SK-N-SH (cell line): ENCODE results near the gene ANKDD1A. TPM values are rescaled to one million over a fixed set of nuclear protein-coding genes. Genes with fewer than 3 reads are reported as not detected.

Experiments
- CTCF ChIA-PET: fragments of 300-600, 350-600 bp; formaldehyde crosslinking; extraction: SDS; loops from one replicate; lab custom pipeline; 2021; lab: Yijun Ruan, JAX
- POLR2A ChIA-PET: fragments of 350-600 bp; sonication (Branson Sonifier 250); formaldehyde crosslinking; extraction: SDS; loops from one replicate; lab custom pipeline; 2020; ENCODE audit warnings: antibody characterized with exemption, inconsistent platforms; lab: Yijun Ruan, JAX
- DNase-seq: peaks from one replicate; pipeline ENCODE4 v3.0.0; 2012
- H2AFZ ChIP-seq: fragments of 200-600 bp; sonication (generic); 2 replicates; pipeline ENCODE4 v1.8.1; 2016; ENCODE audit warnings: antibody characterized with exemption, mild to moderate bottlenecking, low read depth
- H3F3A ChIP-seq: fragments of 200-600 bp; sonication (generic); replicated peaks from 2 replicates; pipeline ENCODE3; 2016; ENCODE audit warnings: antibody characterized with exemption, mild to moderate bottlenecking; ENCODE audit not compliant: insufficient read depth
- H3K27ac ChIP-seq, 2 experiments: fragments of 200-500 bp in 1 of 2; fragments of 200-600 bp in 1 of 2; sonication (Bioruptor generic) in 1 of 2; sonication (generic), shearing (Covaris generic) in 1 of 2; 2 replicates each; pipeline versions ENCODE4 v1.5.1 to v1.6.1; 2014 to 2016; ENCODE audit warnings: low read depth in 2 of 2, inconsistent platforms in 1 of 2, low read length in 1 of 2, mild to moderate bottlenecking in 1 of 2, mixed read lengths in 1 of 2
- H3K27me3 ChIP-seq: fragments of 200-600 bp; sonication (generic), shearing (Covaris generic); 2 replicates; pipeline ENCODE4 v1.6.1; 2016; ENCODE audit warnings: mixed run types; ENCODE audit not compliant: insufficient read depth
- H3K36me3 ChIP-seq, 2 experiments: fragments of 200-500 bp in 1 of 2; fragments of 200-600 bp in 1 of 2; sonication (Bioruptor generic) in 1 of 2; sonication (generic) in 1 of 2; replicated peaks in 1 of 2; 2 replicates each; pipeline versions ENCODE3 to v1.5.1; 2014 to 2016; ENCODE audit warnings: low read length in 1 of 2, mild to moderate bottlenecking in 1 of 2; ENCODE audit not compliant: insufficient read depth in 2 of 2, control insufficient read depth in 1 of 2
- H3K4me1 ChIP-seq, 2 experiments: fragments of 200-500 bp in 1 of 2; fragments of 200-600 bp in 1 of 2; sonication (Bioruptor generic) in 1 of 2; sonication (generic), shearing (Covaris generic) in 1 of 2; 2 replicates each; pipeline versions ENCODE4 v1.5.1 to v1.6.1; 2014 to 2016; ENCODE audit warnings: low read depth in 1 of 2, low read length in 1 of 2, mixed run types in 1 of 2; ENCODE audit not compliant: insufficient read depth in 2 of 2, control insufficient read depth in 1 of 2
- H3K4me2 ChIP-seq: fragments of 200-600 bp; sonication (generic), shearing (Covaris generic); 2 replicates; pipeline ENCODE4 v1.6.1; 2017; ENCODE audit warnings: mixed run types
- H3K4me3 ChIP-seq, 2 experiments: fragments of 200-500 bp in 1 of 2; fragments of 200-600 bp in 1 of 2; sonication (Bioruptor generic) in 1 of 2; sonication (generic), shearing (Covaris generic) in 1 of 2; 2 replicates each; pipeline versions ENCODE4 v1.5.1 to v1.8.1; 2014 to 2016; ENCODE audit warnings: low read depth in 2 of 2, inconsistent platforms in 1 of 2, low read length in 1 of 2, mild to moderate bottlenecking in 1 of 2, mixed read lengths in 1 of 2, moderate library complexity in 1 of 2
- H3K79me2 ChIP-seq: fragments of 200-600 bp; sonication (generic); 2 replicates; pipeline ENCODE4 v1.8.1; 2017; ENCODE audit warnings: mild to moderate bottlenecking; ENCODE audit not compliant: insufficient read depth
- H3K9ac ChIP-seq: fragments of 200-600 bp; sonication (generic); 2 replicates; pipeline ENCODE4 v1.6.1; 2017; ENCODE audit warnings: mixed run types
- H3K9me2 ChIP-seq: fragments of 200-600 bp; sonication (generic); 2 replicates; pipeline ENCODE4 v1.6.1; 2017; ENCODE audit warnings: mixed run types
- H3K9me3 ChIP-seq: fragments of 200-600 bp; sonication (generic); 2 replicates; pipeline ENCODE4 v1.6.1; 2017; ENCODE audit warnings: mixed run types, mild to moderate bottlenecking, moderate library complexity
- H4K20me1 ChIP-seq: fragments of 200-600 bp; sonication (generic); 2 replicates; pipeline ENCODE4 v1.6.1; 2017; ENCODE audit warnings: mild to moderate bottlenecking, mixed run types; ENCODE audit not compliant: insufficient read depth
- EZH2phosphoT487 ChIP-seq: fragments of 200-600 bp; sonication (generic); IDR thresholded peaks from 2 replicates; pipeline ENCODE4 v1.6.1; 2017; ENCODE audit warnings: low read depth, mixed run types, mild to moderate bottlenecking, antibody characterized with exemption, moderate library complexity, borderline replicate concordance
- FOXJ3 ChIP-seq: sonication (generic); formaldehyde crosslinking; IDR thresholded peaks from 2 replicates; pipeline ENCODE4 v1.5.1; 2020; ENCODE audit warnings: mild to moderate bottlenecking, missing genetic modification reagents
- NFIC ChIP-seq: IDR thresholded peaks from 2 replicates; pipeline ENCODE4 v1.4.0; 2012; ENCODE audit warnings: borderline replicate concordance
- NRF1 ChIP-seq: IDR thresholded peaks from 2 replicates; pipeline ENCODE4 v1.6.1; 2012; ENCODE audit warnings: low read depth, mild to moderate bottlenecking, low read length
- RAD21 ChIP-seq: IDR thresholded peaks from 2 replicates; pipeline ENCODE4 v1.6.1; 2012; ENCODE audit warnings: mild to moderate bottlenecking, low read length
- RCOR1 ChIP-seq: fragments of 150-350 bp; IDR thresholded peaks from 2 replicates; pipeline ENCODE4 v1.6.1; 2017; ENCODE audit warnings: antibody characterized with exemption, low read length
- RXRA ChIP-seq: IDR thresholded peaks from 2 replicates; pipeline ENCODE4 v1.4.0; 2012; ENCODE audit warnings: low read depth, mild to moderate bottlenecking, borderline replicate concordance
- SMC3 ChIP-seq: IDR thresholded peaks from 2 replicates; pipeline ENCODE4 v1.6.1; 2012; ENCODE audit warnings: low read depth, low read length, improper control_type of control experiment
- TCF12 ChIP-seq: IDR thresholded peaks from 2 replicates; pipeline ENCODE4 v1.4.0; 2012
- TEAD4 ChIP-seq: IDR thresholded peaks from 2 replicates; pipeline ENCODE4 v1.4.0; 2012; ENCODE audit warnings: mild to moderate bottlenecking, borderline replicate concordance; ENCODE audit not compliant: insufficient read depth
- WGBS: methylation state at CpG from one replicate; pipeline ENCODE4 v1.1.6; 2017; ENCODE audit warnings: low lambda C conversion rate; 5-methylcytosine and 5-hydroxymethylcytosine counted together
- polyA plus RNA-seq, 3 experiments: library from polyadenylated mRNA; depleted of rRNA; stranded (reverse); fragments of >200 nt; gene quantifications; 2 replicates each; pipeline ENCODE4 v1.2.3, GENCODE V29; 2012
- TF ChIP-seq, protein P1 (sequence below): fragments of 150-350 bp; IDR thresholded peaks from 2 replicates; pipeline ENCODE4 v1.6.1; 2016; ENCODE audit warnings: mild to moderate bottlenecking, low read depth, low read length
- TF ChIP-seq, protein P2 (sequence below): IDR thresholded peaks from 2 replicates; pipeline ENCODE4 v1.4.0; 2012; ENCODE audit warnings: low read depth, borderline replicate concordance
- TF ChIP-seq, protein P3 (sequence below): IDR thresholded peaks from 2 replicates; pipeline ENCODE4 v1.4.0; 2012; ENCODE audit warnings: low read depth, borderline replicate concordance

Gene ANKDD1A
- polyA plus RNA-seq, 1 of the 3 experiments (the other 2 are of a cell fraction): 8.6 TPM

DNA sequence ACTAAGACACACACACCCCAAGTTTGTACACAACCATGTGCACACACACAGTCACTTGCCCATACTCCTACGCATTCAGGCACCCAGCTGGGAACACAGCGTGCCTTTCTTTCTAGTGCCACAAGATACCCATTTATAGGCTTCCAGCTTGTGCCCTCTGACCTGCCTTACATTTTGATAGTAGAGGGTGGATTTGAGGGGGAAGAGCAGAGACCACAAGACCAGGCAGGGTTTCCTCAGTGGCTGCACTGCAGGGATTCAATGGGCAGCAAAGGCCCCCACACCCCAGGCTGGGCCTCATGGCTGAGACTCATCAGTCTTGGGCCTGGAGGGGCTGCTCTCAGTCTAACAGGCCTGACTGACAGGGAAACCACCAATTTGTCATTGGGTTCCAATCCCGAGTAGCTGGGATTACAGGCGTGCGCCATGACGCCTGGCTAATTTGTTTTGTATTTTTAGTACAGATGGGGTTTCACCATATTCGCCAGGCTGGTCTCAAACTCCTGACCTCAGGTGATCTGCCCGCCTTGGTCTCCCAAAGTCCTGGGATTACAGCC lies 18.8 kb upstream of the ANKDD1A start:
- DNase-seq: no peak
- Histone ChIP-seq H3K4me3 (no peak overlapping the region), H3K79me2 (no peaks in the 10 kb centered on the region), H3K4me1 (peaks cover 6 to 31% of the 10 kb centered on the region in 2 experiments; a peak in 3 of 4 replicates), H3K9ac (no peak overlapping the region), H2AFZ (no peak overlapping the region), H3K27me3 (no peaks in the 10 kb centered on the region), H3F3A (no peaks in the 10 kb centered on the region), H3K9me3 (no peaks in the 10 kb centered on the region), H3K4me2 (no peak overlapping the region), H3K9me2 (no peaks in the 10 kb centered on the region), H3K36me3 (no peaks in the 10 kb centered on the region), H4K20me1 (no peaks in the 10 kb centered on the region), H3K27ac (no peak overlapping the region)
- CTCF ChIA-PET: no interaction called here
- TF ChIP-seq RAD21: no peak
- TF ChIP-seq, protein P1, sequence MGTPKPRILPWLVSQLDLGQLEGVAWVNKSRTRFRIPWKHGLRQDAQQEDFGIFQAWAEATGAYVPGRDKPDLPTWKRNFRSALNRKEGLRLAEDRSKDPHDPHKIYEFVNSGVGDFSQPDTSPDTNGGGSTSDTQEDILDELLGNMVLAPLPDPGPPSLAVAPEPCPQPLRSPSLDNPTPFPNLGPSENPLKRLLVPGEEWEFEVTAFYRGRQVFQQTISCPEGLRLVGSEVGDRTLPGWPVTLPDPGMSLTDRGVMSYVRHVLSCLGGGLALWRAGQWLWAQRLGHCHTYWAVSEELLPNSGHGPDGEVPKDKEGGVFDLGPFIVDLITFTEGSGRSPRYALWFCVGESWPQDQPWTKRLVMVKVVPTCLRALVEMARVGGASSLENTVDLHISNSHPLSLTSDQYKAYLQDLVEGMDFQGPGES: no peak
- TF ChIP-seq FOXJ3 (CRISPR knock-in tag): no peak
- no peak for TF ChIP-seq NRF1
- TF ChIP-seq EZH2phosphoT487: no peak
- no peak for TF ChIP-seq TCF12
- no peak for TF ChIP-seq RCOR1
- TF ChIP-seq TEAD4: no peak
- no peak for TF ChIP-seq SMC3
- TF ChIP-seq, protein P2, sequence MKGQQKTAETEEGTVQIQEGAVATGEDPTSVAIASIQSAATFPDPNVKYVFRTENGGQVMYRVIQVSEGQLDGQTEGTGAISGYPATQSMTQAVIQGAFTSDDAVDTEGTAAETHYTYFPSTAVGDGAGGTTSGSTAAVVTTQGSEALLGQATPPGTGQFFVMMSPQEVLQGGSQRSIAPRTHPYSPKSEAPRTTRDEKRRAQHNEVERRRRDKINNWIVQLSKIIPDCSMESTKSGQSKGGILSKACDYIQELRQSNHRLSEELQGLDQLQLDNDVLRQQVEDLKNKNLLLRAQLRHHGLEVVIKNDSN: no peak
- no peak for TF ChIP-seq RXRA
- TF ChIP-seq, protein P3, sequence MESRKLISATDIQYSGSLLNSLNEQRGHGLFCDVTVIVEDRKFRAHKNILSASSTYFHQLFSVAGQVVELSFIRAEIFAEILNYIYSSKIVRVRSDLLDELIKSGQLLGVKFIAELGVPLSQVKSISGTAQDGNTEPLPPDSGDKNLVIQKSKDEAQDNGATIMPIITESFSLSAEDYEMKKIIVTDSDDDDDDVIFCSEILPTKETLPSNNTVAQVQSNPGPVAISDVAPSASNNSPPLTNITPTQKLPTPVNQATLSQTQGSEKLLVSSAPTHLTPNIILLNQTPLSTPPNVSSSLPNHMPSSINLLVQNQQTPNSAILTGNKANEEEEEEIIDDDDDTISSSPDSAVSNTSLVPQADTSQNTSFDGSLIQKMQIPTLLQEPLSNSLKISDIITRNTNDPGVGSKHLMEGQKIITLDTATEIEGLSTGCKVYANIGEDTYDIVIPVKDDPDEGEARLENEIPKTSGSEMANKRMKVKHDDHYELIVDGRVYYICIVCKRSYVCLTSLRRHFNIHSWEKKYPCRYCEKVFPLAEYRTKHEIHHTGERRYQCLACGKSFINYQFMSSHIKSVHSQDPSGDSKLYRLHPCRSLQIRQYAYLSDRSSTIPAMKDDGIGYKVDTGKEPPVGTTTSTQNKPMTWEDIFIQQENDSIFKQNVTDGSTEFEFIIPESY: no peak
- TF ChIP-seq NFIC: no peak
- 95% methylated on average over 8 of the region's 8 CpGs for WGBS
- POLR2A ChIA-PET: no interaction called here
